HUES48 (cell line): Measurements from ENCODE around the gene RABL3.

Source experiments
- H3K27ac ChIP-seq: one replicate; pipeline ENCODE4 v1.7.0; 2013; ENCODE audit warnings: low read depth, low read length, inconsistent platforms
- H3K27me3 ChIP-seq: 2 replicates; pipeline ENCODE4 v1.6.1; 2013; ENCODE audit warnings: mild to moderate bottlenecking, low read length; ENCODE audit not compliant: control insufficient read depth, insufficient read depth
- H3K36me3 ChIP-seq: 2 replicates; pipeline ENCODE4 v1.6.1; 2013; ENCODE audit warnings: low read length; ENCODE audit not compliant: control insufficient read depth, insufficient read depth
- H3K4me1 ChIP-seq: 2 replicates; pipeline ENCODE4 v1.6.1; 2013; ENCODE audit warnings: mild to moderate bottlenecking, low read length; ENCODE audit not compliant: control insufficient read depth, insufficient read depth
- H3K4me3 ChIP-seq: 2 replicates; pipeline ENCODE4 v1.5.1; 2013; ENCODE audit warnings: mild to moderate bottlenecking, low read depth, low read length
- H3K9ac ChIP-seq: 2 replicates; pipeline ENCODE4 v1.6.1; 2013; ENCODE audit warnings: mild to moderate bottlenecking, low read depth, low read length, moderate library complexity
- H3K9me3 ChIP-seq: 2 replicates; pipeline ENCODE4 v1.6.1; 2013; ENCODE audit warnings: low read length; ENCODE audit not compliant: control insufficient read depth, insufficient read depth

The RABL3 gene

DNA sequence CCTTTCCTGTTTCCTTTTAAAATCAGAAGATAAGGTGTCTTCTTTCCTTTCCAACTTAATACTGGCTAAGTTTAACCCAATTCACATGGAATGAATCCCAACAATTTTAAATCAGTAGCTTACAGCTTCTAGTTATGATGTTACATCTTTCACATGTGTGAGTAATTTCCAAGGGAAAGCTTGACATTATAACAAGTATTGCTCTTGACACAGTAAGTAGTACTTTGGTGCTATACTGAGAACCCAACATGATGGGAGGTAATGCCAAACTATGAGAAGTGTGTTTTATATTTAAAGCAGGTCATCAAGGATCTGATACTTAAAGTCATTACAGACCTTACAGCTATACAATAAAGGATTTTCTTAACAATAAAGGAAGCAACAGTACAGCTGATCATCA, 29.1 kb downstream of the RABL3 start:
- H3K36me3 ChIP-seq: peaks cover 9% of the 10 kb centered on the region; the same call in 1 of the 2 replicates
- H3K9me3 ChIP-seq: no peaks in the 10 kb centered on the region
- H3K27ac ChIP-seq: no peak overlapping the region
- H3K27me3 ChIP-seq: no peaks in the 10 kb centered on the region
- H3K4me3 ChIP-seq: no peak overlapping the region
- 0 out of 2 replicates have a peak, but pooled peaks cover 4% of the 10 kb centered on the region for H3K4me1 ChIP-seq
- H3K9ac ChIP-seq: no peak overlapping the region

GRCh38 chr3:120710369-120710768, 31.9 kb downstream of the RABL3 start:
- Histone ChIP-seq H3K9ac (no peak overlapping the region), H3K36me3 (peaks cover 9% of the 10 kb centered on the region; the same call in 1 of the 2 replicates), H3K4me3 (no peak overlapping the region)

GRCh38 chr3:120708408-120708807, 33.9 kb downstream of the RABL3 start:
- H3K4me1 ChIP-seq: no peaks in the 10 kb centered on the region
- H3K4me3 ChIP-seq: no peak overlapping the region
- no peak overlapping the region for H3K9ac ChIP-seq
- no peak overlapping the region for H3K27ac ChIP-seq
- peaks cover 9% of the 10 kb centered on the region; the same call in 1 of the 2 replicates for H3K36me3 ChIP-seq
- H3K9me3 ChIP-seq: peaks cover under 1% of the 10 kb centered on the region; the same call in 1 of the 2 replicates
- H3K27me3 ChIP-seq: no peaks in the 10 kb centered on the region

More at GRCh38 chr3:120710369-120710768, 31.9 kb downstream of the RABL3 start:
- Histone ChIP-seq H3K27me3 (no peaks in the 10 kb centered on the region), H3K4me1 (no peaks in the 10 kb centered on the region), H3K9me3 (no peaks in the 10 kb centered on the region), H3K27ac (no peak overlapping the region)

GRCh38 chr3:120706950-120707349, 35.4 kb downstream of the RABL3 start:
- H3K4me1 ChIP-seq: no peaks in the 10 kb centered on the region
- peaks cover 7% of the 10 kb centered on the region; the same call in 1 of the 2 replicates for H3K9me3 ChIP-seq
- H3K9ac ChIP-seq: no peak overlapping the region
- no peak overlapping the region for H3K27ac ChIP-seq
- H3K27me3 ChIP-seq: no peaks in the 10 kb centered on the region
- no peak overlapping the region for H3K4me3 ChIP-seq
- peaks cover 9% of the 10 kb centered on the region; the same call in 1 of the 2 replicates for H3K36me3 ChIP-seq

- Histone ChIP-seq H3K4me1 (no peaks in the 10 kb centered on the region), H3K4me3 (no peak overlapping the region), H3K9me3 (peaks cover 7% of the 10 kb centered on the region; the same call in 1 of the 2 replicates), H3K27ac (no peak overlapping the region), H3K9ac (no peak overlapping the region), H3K27me3 (no peaks in the 10 kb centered on the region), H3K36me3 (peaks cover 9% of the 10 kb centered on the region; the same call in 1 of the 2 replicates)
These were observed 36.3 kb downstream of the RABL3 start for GRCh38 chr3:120705884-120706582.

- Histone ChIP-seq H3K4me3 (no peak overlapping the region), H3K9ac (no peak overlapping the region), H3K36me3 (no peaks in the 10 kb centered on the region), H3K9me3 (peaks cover 7% of the 10 kb centered on the region; the same call in 1 of the 2 replicates), H3K4me1 (peaks cover 27% of the 10 kb centered on the region), H3K27ac (no peak overlapping the region), H3K27me3 (no peaks in the 10 kb centered on the region)
These were observed 43.0 kb downstream of the RABL3 start for GRCh38 chr3:120699333-120699732.

DNA sequence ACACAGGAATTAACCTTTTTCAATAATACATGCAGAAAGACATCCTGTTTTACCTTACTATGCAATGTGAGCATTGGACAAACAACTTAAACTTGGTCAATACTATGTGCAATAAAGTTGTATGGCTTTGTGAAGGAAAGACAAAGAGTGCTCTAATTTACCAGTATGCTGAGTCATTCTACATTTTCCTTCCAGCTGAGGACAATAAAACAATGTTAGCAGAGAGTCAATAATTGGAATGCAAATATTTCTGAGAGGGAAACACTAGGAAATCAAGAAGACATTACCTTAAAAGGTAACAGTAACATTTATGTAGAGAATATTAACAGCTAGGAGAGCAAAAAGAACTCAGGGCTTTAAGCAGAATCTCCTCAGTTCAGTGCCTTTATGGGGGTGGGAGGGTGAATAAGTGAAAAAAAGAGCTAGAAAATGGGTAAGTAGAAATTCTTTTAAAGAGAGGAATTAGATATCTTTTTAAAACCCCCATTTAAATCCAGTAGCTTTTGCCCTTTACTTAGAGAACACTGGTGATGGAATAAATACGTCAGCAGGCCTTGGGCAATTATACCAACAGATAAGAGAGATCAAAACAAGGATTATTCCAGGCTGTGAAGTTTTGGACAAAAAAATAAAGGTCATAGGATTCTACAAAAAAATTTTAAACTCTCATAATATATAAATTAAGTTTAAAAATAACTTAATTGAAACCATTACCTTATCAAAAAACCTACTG, 48.7 kb downstream of the RABL3 start:
- Histone ChIP-seq H3K4me3 (no peak overlapping the region), H3K4me1 (peaks cover 48% of the 10 kb centered on the region), H3K9me3 (no peaks in the 10 kb centered on the region), H3K27ac (peak overlapping the region; percentile 54), H3K36me3 (no peaks in the 10 kb centered on the region), H3K9ac (peak overlapping the region; percentile 6; the same call in 1 of the 2 replicates), H3K27me3 (no peaks in the 10 kb centered on the region)

GRCh38 chr3:120689395-120689794, 52.9 kb downstream of the RABL3 start:
- Histone ChIP-seq H3K27me3 (no peaks in the 10 kb centered on the region), H3K4me1 (peaks cover 26% of the 10 kb centered on the region), H3K9ac (no peak overlapping the region), H3K9me3 (no peaks in the 10 kb centered on the region), H3K27ac (no peak overlapping the region), H3K36me3 (no peaks in the 10 kb centered on the region), H3K4me3 (no peak overlapping the region)

GRCh38 chr3:120688121-120688520, 54.2 kb downstream of the RABL3 start:
- no peak overlapping the region for H3K4me3 ChIP-seq
- no peaks in the 10 kb centered on the region for H3K36me3 ChIP-seq
- no peak overlapping the region for H3K9ac ChIP-seq
- no peak overlapping the region for H3K27ac ChIP-seq
- peaks cover 14% of the 10 kb centered on the region for H3K4me1 ChIP-seq
- H3K27me3 ChIP-seq: no peaks in the 10 kb centered on the region
- H3K9me3 ChIP-seq: no peaks in the 10 kb centered on the region

DNA sequence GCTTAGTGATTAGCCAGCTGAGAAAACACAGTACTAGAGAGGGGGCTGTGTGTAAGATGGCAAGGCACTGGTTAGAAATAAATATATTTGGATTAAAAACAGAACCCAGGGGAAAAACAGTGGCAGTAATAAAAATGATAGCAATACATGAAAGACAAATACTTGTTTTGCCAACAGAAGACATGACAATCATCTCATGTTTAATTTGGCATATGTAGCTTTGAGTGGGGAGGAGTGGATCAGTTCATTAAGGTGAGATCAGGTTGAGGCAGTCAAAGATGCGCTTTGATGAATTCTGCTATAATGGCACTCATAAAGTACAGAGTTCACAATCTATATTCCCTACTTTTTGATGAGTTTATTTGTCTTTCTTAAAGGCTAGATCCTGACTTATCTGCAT, 56.9 kb downstream of the RABL3 start:
- Histone ChIP-seq H3K9me3 (no peaks in the 10 kb centered on the region), H3K27me3 (no peaks in the 10 kb centered on the region), H3K4me3 (no peak overlapping the region), H3K4me1 (peaks cover 19% of the 10 kb centered on the region), H3K36me3 (no peaks in the 10 kb centered on the region), H3K27ac (no peak overlapping the region), H3K9ac (no peak overlapping the region)

DNA sequence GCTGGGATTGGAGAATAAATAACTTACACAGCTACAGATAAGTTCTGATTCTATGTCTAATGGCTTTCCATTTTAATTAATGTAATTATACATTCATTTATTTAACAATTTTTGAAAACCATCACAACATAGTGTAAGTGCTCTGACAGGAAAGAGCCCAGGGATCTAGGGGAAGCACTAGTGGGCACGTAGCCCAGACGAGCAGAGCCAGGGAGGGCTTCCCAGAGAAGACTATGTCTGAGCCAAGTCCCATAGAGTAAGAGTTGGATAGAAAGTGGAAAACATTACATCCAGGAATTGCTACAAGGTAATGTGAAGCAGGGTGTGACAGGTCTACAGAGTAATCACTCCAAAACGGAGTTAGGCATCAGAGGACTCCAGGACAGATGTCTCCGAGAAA, 57.4 kb downstream of the RABL3 start:
- Histone ChIP-seq H3K9ac (no peak overlapping the region), H3K9me3 (no peaks in the 10 kb centered on the region), H3K27ac (no peak overlapping the region), H3K36me3 (no peaks in the 10 kb centered on the region), H3K4me1 (peaks cover 25% of the 10 kb centered on the region), H3K27me3 (no peaks in the 10 kb centered on the region), H3K4me3 (no peak overlapping the region)
